Gastroesophageal sphincter (tissue), 4 donors: ENCODE results near the gene FABP1. TPM values are rescaled to one million over a fixed set of nuclear protein-coding genes. Genes with fewer than 3 reads are reported as not detected.

Experiments used
- ATAC-seq: fragments of 150-250 bp; one replicate; pipeline ENCODE4 v1.9.1; 2016; ENCODE audit warnings: mild to moderate bottlenecking, moderate library complexity
- H3K27ac ChIP-seq, 4 donors: fragments of 200-600 bp; sonication (generic) in 3 of 4; 1 replicate in 3 of 4; 2 replicates in 1 of 4; pipeline ENCODE4 v1.5.1; 2016 to 2019
- H3K27me3 ChIP-seq: fragments of 200-600 bp; sonication (generic); one replicate; pipeline ENCODE4 v1.5.1; 2019
- H3K36me3 ChIP-seq, 2 donors: fragments of 200-600 bp; sonication (generic); one replicate each; pipeline ENCODE4 v1.5.1; 2019; ENCODE audit warnings: control low read depth in 1 of 2
- H3K4me1 ChIP-seq, 3 donors: fragments of 200-600 bp; sonication (generic); 1 replicate in 2 of 3; 2 replicates in 1 of 3; pipeline ENCODE4 v1.5.1; 2016 to 2019; ENCODE audit warnings: control low read depth in 2 of 3
- H3K4me3 ChIP-seq, 2 donors: fragments of 200-600 bp; sonication (generic); one replicate each; pipeline ENCODE4 v1.5.1; 2019; ENCODE audit warnings: mild to moderate bottlenecking in 1 of 2, moderate library complexity in 1 of 2
- H3K9me3 ChIP-seq, 3 donors: fragments of 200-600 bp; sonication (generic); one replicate each; pipeline ENCODE4 v1.5.1; 2017 to 2019; ENCODE audit warnings: control low read depth in 2 of 3
- EP300 ChIP-seq: sonication (generic); formaldehyde crosslinking; IDR thresholded peaks from one replicate; pipeline ENCODE4 v1.6.1; 2017; ENCODE audit warnings: antibody characterized with exemption, mild to moderate bottlenecking
- POLR2A ChIP-seq, 2 donors: fragments of 450-650 bp; IDR thresholded peaks; one replicate each; pipeline ENCODE4 v1.6.1; 2017; ENCODE audit warnings: antibody characterized with exemption in 2 of 2, mild to moderate bottlenecking in 2 of 2, moderate library complexity in 1 of 2
- POLR2AphosphoS5 ChIP-seq: sonication (generic); formaldehyde crosslinking; IDR thresholded peaks from one replicate; pipeline ENCODE4 v1.6.1; 2017; ENCODE audit warnings: antibody characterized with exemption
- WGBS, 2 donors: methylation state at CpG; one replicate each; pipeline ENCODE4 v1.1.5; 2018; ENCODE audit warnings: low coverage in 1 of 2; 5-methylcytosine and 5-hydroxymethylcytosine counted together
- total RNA-seq, 4 donors: library from RNA; depleted of rRNA; stranded (reverse); fragments of >200 nt; gene quantifications; one replicate each; pipeline ENCODE4 v1.1.0, GENCODE V29; 2016
- TF ChIP-seq, protein P1 (sequence below), 4 experiments: fragments of 200-600 bp in 2 of 4; fragments of 450-650 bp in 2 of 4; sonication (generic) in 1 of 4; IDR thresholded peaks; one replicate each; pipeline ENCODE4 v1.5.1; 2017 to 2019; ENCODE audit warnings: antibody characterized with exemption in 4 of 4, mild to moderate bottlenecking in 2 of 4, moderate library complexity in 2 of 4

Gene FABP1
- total RNA-seq, 4 donors from 2014 or later, result not detected

DNA sequence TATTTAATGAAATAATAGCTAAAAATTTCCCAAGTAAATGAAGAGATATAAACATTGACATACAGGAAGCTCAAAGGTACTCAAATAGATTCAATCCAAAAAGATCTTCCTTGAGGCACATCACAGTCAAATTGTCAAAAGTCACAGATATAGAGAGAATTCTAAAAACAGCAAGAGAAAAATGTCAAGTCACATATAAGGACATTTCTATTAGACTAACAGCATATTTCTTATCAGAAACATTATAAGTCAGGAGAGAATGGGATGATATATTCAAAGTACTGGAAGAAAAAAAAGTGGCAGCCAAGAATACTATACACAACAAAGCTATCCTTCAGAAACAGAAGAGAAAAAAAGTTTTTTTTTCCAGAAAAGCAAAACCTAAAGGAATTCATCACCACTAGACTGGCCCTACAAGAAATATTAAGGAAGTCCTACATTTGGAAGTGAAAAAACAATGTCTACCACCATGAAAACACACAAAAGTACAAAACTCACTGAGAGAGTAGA is 21.1 kb upstream of the FABP1 start:
- Histone ChIP-seq H3K27ac (no peak overlapping the region), H3K4me3 (no peak overlapping the region), H3K4me1 (no peaks in the 10 kb centered on the region), H3K9me3 (peaks cover 0 to 46% (median 0%) of the 10 kb centered on the region in 3 donors), H3K36me3 (no peaks in the 10 kb centered on the region), H3K27me3 (no peaks in the 10 kb centered on the region)
- no peak for ATAC-seq
- no peak for TF ChIP-seq POLR2A (IDR thresholded peaks at IDR 0.05)
- TF ChIP-seq EP300, result no peak
- no peak for TF ChIP-seq POLR2AphosphoS5
- TF ChIP-seq, protein P1, sequence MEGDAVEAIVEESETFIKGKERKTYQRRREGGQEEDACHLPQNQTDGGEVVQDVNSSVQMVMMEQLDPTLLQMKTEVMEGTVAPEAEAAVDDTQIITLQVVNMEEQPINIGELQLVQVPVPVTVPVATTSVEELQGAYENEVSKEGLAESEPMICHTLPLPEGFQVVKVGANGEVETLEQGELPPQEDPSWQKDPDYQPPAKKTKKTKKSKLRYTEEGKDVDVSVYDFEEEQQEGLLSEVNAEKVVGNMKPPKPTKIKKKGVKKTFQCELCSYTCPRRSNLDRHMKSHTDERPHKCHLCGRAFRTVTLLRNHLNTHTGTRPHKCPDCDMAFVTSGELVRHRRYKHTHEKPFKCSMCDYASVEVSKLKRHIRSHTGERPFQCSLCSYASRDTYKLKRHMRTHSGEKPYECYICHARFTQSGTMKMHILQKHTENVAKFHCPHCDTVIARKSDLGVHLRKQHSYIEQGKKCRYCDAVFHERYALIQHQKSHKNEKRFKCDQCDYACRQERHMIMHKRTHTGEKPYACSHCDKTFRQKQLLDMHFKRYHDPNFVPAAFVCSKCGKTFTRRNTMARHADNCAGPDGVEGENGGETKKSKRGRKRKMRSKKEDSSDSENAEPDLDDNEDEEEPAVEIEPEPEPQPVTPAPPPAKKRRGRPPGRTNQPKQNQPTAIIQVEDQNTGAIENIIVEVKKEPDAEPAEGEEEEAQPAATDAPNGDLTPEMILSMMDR (IDR thresholded peaks at IDR 0.05), result no peak

DNA sequence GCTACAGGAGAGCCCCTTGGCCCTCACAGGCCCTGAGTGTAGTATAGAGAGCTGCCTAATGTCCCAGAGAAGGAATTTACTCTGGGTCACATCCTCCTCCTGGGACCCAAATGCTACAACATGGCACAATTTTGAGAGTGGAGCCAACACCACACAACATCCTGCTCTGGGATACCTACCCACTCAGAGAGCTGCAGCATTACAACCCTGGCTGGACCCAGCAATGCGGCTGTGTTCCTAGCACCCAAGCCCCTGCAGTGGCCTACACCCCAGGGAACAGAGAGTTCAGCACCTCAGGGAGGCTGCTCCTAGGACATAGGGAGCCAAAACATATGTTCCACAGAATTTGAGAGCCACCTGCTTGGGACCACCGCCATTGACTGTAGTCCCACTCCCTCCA is 19.3 kb upstream of the FABP1 start:
- Histone ChIP-seq H3K27ac (no peak overlapping the region), H3K4me1 (no peaks in the 10 kb centered on the region), H3K9me3 (peaks cover 0 to 47% (median 0%) of the 10 kb centered on the region in 3 donors), H3K36me3 (no peaks in the 10 kb centered on the region), H3K27me3 (no peaks in the 10 kb centered on the region), H3K4me3 (no peak overlapping the region)
- WGBS, 2 donors, result 80% methylated on average over 1 of the region's 2 CpGs; no CpG with 5 or more reads in 1 of the 2 donors
- TF ChIP-seq, protein P1 (IDR thresholded peaks at IDR 0.05), result no peak
- TF ChIP-seq EP300 (no peak), POLR2AphosphoS5 (no peak), POLR2A (IDR thresholded peaks at IDR 0.05) (no peak)
- no peak for ATAC-seq

DNA sequence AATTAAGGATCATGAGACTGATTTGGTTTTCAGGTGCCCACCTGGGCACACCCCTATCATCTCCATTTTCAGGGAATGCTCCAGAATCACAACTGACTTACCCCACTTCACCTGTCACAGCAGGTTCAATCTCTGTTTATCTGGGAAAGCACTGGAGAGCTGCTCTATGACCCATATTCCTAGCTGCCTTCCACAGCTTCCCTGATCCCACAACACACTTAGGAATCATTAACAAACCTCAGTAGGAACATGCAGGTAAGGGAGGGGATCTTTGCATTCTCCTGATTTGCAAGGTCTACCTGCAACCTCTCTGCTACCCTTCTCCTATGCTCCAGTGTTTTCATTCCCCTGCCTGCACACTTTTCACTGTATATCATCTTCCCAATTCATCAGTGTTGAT is 18.7 kb upstream of the FABP1 start:
- no peak overlapping the region for H3K27ac ChIP-seq
- no peaks in the 10 kb centered on the region for H3K4me1 ChIP-seq
- no peaks in the 10 kb centered on the region for H3K27me3 ChIP-seq
- H3K4me3 ChIP-seq, result no peak overlapping the region
- peaks cover 0 to 46% (median 0%) of the 10 kb centered on the region in 3 donors for H3K9me3 ChIP-seq
- TF ChIP-seq EP300 (no peak), POLR2AphosphoS5 (no peak), POLR2A (IDR thresholded peaks at IDR 0.05) (no peak)
- TF ChIP-seq, protein P1 (IDR thresholded peaks at IDR 0.05), result no peak
- no peaks in the 10 kb centered on the region for H3K36me3 ChIP-seq
- no peak for ATAC-seq

GRCh38 chr2:88144914-88145497 is 17.1 kb upstream of the FABP1 start:
- Histone ChIP-seq H3K4me1 (no peaks in the 10 kb centered on the region), H3K9me3 (peaks cover 0 to 46% (median 0%) of the 10 kb centered on the region in 3 donors), H3K27me3 (no peaks in the 10 kb centered on the region), H3K27ac (no peak overlapping the region), H3K36me3 (no peaks in the 10 kb centered on the region), H3K4me3 (no peak overlapping the region)
- ATAC-seq, result no peak
- 37 to 83% methylated on average over 5 to 9 of the region's 10 CpGs for WGBS, 2 donors
- no peak for TF ChIP-seq POLR2AphosphoS5
- TF ChIP-seq, protein P1 (IDR thresholded peaks at IDR 0.05), result no peak
- no peak for TF ChIP-seq POLR2A (IDR thresholded peaks at IDR 0.05)

GRCh38 chr2:88144271-88144670 is 16.4 kb upstream of the FABP1 start:
- Histone ChIP-seq H3K9me3 (peaks cover 0 to 42% (median 0%) of the 10 kb centered on the region in 3 donors), H3K36me3 (no peaks in the 10 kb centered on the region), H3K27ac (no peak overlapping the region), H3K4me3 (no peak overlapping the region), H3K27me3 (no peaks in the 10 kb centered on the region), H3K4me1 (no peaks in the 10 kb centered on the region)
- TF ChIP-seq POLR2A (IDR thresholded peaks at IDR 0.05) (no peak), POLR2AphosphoS5 (no peak), EP300 (no peak)
- TF ChIP-seq, protein P1 (IDR thresholded peaks at IDR 0.05), result no peak
- WGBS, 2 donors, result 53 to 64% methylated on average over 1 of the region's 1 CpG
- ATAC-seq, result no peak
